B cell (primary cell): ENCODE measurements around the gene SLC1A1. TPM values are rescaled to one million over a fixed set of nuclear protein-coding genes. Genes with fewer than 3 reads are reported as not detected.

Source experiments
- ATAC-seq: fragments of 200-7000 bp; cut with Tn5 transposase; one replicate; pipeline ENCODE4 v1.10.0; 2021; ENCODE audit warnings: low read depth, mild to moderate bottlenecking, moderate number of reproducible peaks, moderate library complexity
- CTCF ChIA-PET: fragments of 350-600 bp; sonication (Branson Sonifier 250); formaldehyde crosslinking; loops from one replicate; lab custom pipeline; 2021; ENCODE audit warnings: antibody characterized with exemption, inconsistent platforms; lab: Charles Lee
- POLR2A ChIA-PET: fragments of 350-600 bp; sonication (Branson Sonifier 250); formaldehyde crosslinking; loops from one replicate; lab custom pipeline; 2021; ENCODE audit warnings: antibody characterized with exemption; lab: Charles Lee
- DNase-seq: peaks from one replicate; pipeline ENCODE4 v3.0.0; 2013
- H2AFZ ChIP-seq: 2 replicates; pipeline ENCODE4 v1.6.1; 2012; ENCODE audit warnings: mild to moderate bottlenecking, low read depth, low read length; ENCODE audit not compliant: insufficient read depth, poor library complexity, severe bottlenecking
- H3K27ac ChIP-seq, 2 donors: 1 replicate in 1 of 2; 2 replicates in 1 of 2; pipeline ENCODE4 v1.5.1; 2012 to 2013; ENCODE audit warnings: low read length in 2 of 2, mild to moderate bottlenecking in 2 of 2, moderate library complexity in 1 of 2
- H3K27me3 ChIP-seq, 4 experiments: fragments of 200-600 bp in 1 of 4; sonication (generic) in 1 of 4; replicated peaks in 1 of 4; 1 replicate in 2 of 4; 2 replicates in 2 of 4; pipeline versions ENCODE4 v1.6.1 to v1.7.0; 2013 to 2016; ENCODE audit warnings: low read length in 3 of 4, mild to moderate bottlenecking in 2 of 4, mixed read lengths in 1 of 4, moderate library complexity in 1 of 4; ENCODE audit not compliant: insufficient read depth in 4 of 4, control insufficient read depth in 3 of 4; ENCODE audit errors: control extremely low read depth in 1 of 4
- H3K36me3 ChIP-seq, 2 experiments: replicated peaks in 1 of 2; 1 replicate in 1 of 2; 2 replicates in 1 of 2; pipeline versions ENCODE4 v1.6.1 to v1.7.1; 2013; ENCODE audit warnings: low read length in 1 of 2; ENCODE audit not compliant: insufficient read depth in 2 of 2, control insufficient read depth in 1 of 2; ENCODE audit errors: control extremely low read depth in 1 of 2, extremely low read depth in 1 of 2
- H3K4me1 ChIP-seq, 2 donors: fragments of 200-600 bp in 1 of 2; sonication (generic) in 1 of 2; 1 replicate in 1 of 2; 2 replicates in 1 of 2; pipeline versions ENCODE4 v1.5.1 to v1.6.1; 2013 to 2017; ENCODE audit warnings: low read length in 2 of 2; ENCODE audit not compliant: control insufficient read depth in 2 of 2, insufficient read depth in 2 of 2
- H3K4me2 ChIP-seq: replicated peaks from 2 replicates; pipeline ENCODE3; 2012; ENCODE audit warnings: mild to moderate bottlenecking, low read depth, low read length; ENCODE audit not compliant: poor library complexity, severe bottlenecking
- H3K4me3 ChIP-seq, 5 experiments: fragments of 200-600 bp in 1 of 5; sonication (generic) in 1 of 5; 1 replicate in 3 of 5; 2 replicates in 2 of 5; pipeline versions ENCODE4 v1.5.1 to v1.7.0; 2011 to 2016; ENCODE audit warnings: low read length in 4 of 5, mild to moderate bottlenecking in 4 of 5, low read depth in 2 of 5, control low read depth in 1 of 5, moderate library complexity in 1 of 5; ENCODE audit not compliant: insufficient read depth in 1 of 5; ENCODE audit errors: control extremely low read depth in 1 of 5, extremely low read depth in 1 of 5
- H3K79me2 ChIP-seq: fragments of 200-600 bp; sonication (generic); one replicate; pipeline ENCODE4 v1.6.0; 2016; ENCODE audit warnings: low read length; ENCODE audit not compliant: control insufficient read depth, insufficient read depth
- H3K9ac ChIP-seq: fragments of 200-600 bp; sonication (generic); 2 replicates; pipeline ENCODE4 v1.6.1; 2017; ENCODE audit warnings: mild to moderate bottlenecking, low read length, moderate library complexity
- H3K9me3 ChIP-seq, 3 donors: one replicate each; pipeline versions ENCODE4 v1.6.1 to v1.7.1; 2013; ENCODE audit warnings: low read length in 2 of 3; ENCODE audit not compliant: control insufficient read depth in 2 of 3, insufficient read depth in 1 of 3; ENCODE audit errors: control extremely low read depth in 1 of 3
- H4K20me1 ChIP-seq: 2 replicates; pipeline ENCODE4 v1.6.0; 2012; ENCODE audit warnings: mild to moderate bottlenecking, low read length; ENCODE audit not compliant: insufficient read depth, control insufficient read depth, poor library complexity, severe bottlenecking
- H3K27ac Mint-ChIP-seq: one replicate; pipeline ENCODE4 v1.8.0; 2021; ENCODE audit warnings: mixed read lengths
- H3K27me3 Mint-ChIP-seq: one replicate; pipeline ENCODE4 v1.8.0; 2021; ENCODE audit warnings: mixed read lengths
- H3K4me1 Mint-ChIP-seq: one replicate; pipeline ENCODE4 v1.8.0; 2021; ENCODE audit warnings: mixed read lengths
- H3K4me3 Mint-ChIP-seq: one replicate; pipeline ENCODE4 v1.8.0; 2021; ENCODE audit warnings: mixed read lengths
- H3K9me3 Mint-ChIP-seq: one replicate; pipeline ENCODE4 v1.8.0; 2022; ENCODE audit warnings: mixed read lengths; ENCODE audit not compliant: insufficient read depth
- CTCF ChIP-seq: fragments of 200-600 bp; IDR thresholded peaks from one replicate; pipeline ENCODE4 v1.8.0; 2022; ENCODE audit warnings: antibody characterized with exemption, mild to moderate bottlenecking
- EZH2 ChIP-seq: IDR thresholded peaks from 2 replicates; pipeline ENCODE4 v1.6.1; 2012; ENCODE audit warnings: borderline replicate concordance, low read depth, mild to moderate bottlenecking, moderate library complexity, low read length; ENCODE audit not compliant: insufficient read depth, poor library complexity, severe bottlenecking
- WGBS: methylation state at CpG from one replicate; pipeline ENCODE4 v1.1.5; 2013; ENCODE audit warnings: missing lambda C conversion rate; ENCODE audit not compliant: insufficient coverage; 5-methylcytosine and 5-hydroxymethylcytosine counted together
- intact Hi-C: fragments of 100-400 bp; cut with micrococcal nuclease; formaldehyde crosslinking; loops from one replicate; pipeline ENCODE4 v1.10.0; 2022
- polyA plus RNA-seq: library from polyadenylated mRNA; depleted of rRNA; stranded (reverse); fragments of >200 nt; gene quantifications from 2 replicates; pipeline ENCODE4 v1.2.3, GENCODE V29; 2012
- total RNA-seq, 2 donors: library from RNA; stranded (reverse); fragments of 120-200 nt in 1 of 2; gene quantifications; 1 replicate in 1 of 2; 2 replicates in 1 of 2; pipeline versions ENCODE4 v1.2.3 to v1.2.4, GENCODE V29; 2013 to 2022

The SLC1A1 gene
- total and polyA plus RNA-seq, 2 donors (not counting 1 experiment from before 2014, with no cell fraction given), result 0.10 to 0.54 TPM

DNA sequence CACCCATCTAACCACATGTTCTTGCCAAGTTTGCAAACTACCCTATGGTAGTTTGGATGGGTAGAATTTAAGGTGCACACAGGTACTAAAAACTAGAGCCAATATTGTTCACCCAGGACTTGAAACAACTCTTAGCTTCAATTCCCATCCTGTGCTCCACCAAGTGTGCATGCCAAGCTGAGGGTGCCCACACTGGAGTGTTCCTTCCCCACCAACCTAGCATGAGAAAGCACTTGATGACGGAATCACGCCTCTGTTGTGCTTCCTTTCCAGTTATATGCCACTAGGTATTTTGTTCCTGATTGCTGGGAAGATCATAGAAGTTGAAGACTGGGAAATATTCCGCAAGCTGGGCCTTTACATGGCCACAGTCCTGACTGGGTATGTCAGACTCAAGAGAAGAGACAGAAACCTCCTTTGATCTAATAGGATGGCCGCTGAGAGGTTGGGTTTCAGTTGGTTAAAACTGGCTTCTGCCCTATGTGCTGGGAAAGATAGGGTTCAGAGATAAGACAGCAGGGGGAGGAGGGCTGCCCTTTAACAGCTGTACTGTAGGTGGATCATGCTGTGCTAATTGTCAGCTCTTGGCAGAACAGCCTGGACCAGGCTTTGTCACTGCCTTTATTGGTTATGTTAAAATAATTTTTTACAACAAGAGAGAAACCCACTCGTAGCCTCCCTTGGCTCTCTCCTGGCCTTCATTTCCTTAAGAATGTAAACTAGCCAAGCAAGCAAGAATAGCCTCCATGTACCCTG is 83.5 kb downstream of the SLC1A1 start:
- Mint-ChIP-seq H3K9me3 (no peaks in the 10 kb centered on the region), H3K27ac (no peak overlapping the region), H3K4me1 (no peaks in the 10 kb centered on the region), H3K27me3 (peaks cover 4% of the 10 kb centered on the region), H3K4me3 (no peak overlapping the region)
- Histone ChIP-seq H3K9ac (no peak overlapping the region), H3K4me3 (no peak overlapping the region), H4K20me1 (no peaks in the 10 kb centered on the region), H3K79me2 (no peaks in the 10 kb centered on the region), H3K4me1 (no peaks in the 10 kb centered on the region), H3K36me3 (no peaks in the 10 kb centered on the region), H3K27ac (no peak overlapping the region), H3K4me2 (no peak overlapping the region), H3K27me3 (no peaks in the 10 kb centered on the region), H2AFZ (no peak overlapping the region), H3K9me3 (no peaks in the 10 kb centered on the region)
- CTCF ChIA-PET, result no interaction called here
- 93% methylated on average over 2 of the region's 5 CpGs for WGBS
- DNase-seq (no peak), ATAC-seq (no peak)
- TF ChIP-seq CTCF (no peak), EZH2 (no peak)
- intact Hi-C loops, result no loop called here
- POLR2A ChIA-PET, result no interaction called here

DNA sequence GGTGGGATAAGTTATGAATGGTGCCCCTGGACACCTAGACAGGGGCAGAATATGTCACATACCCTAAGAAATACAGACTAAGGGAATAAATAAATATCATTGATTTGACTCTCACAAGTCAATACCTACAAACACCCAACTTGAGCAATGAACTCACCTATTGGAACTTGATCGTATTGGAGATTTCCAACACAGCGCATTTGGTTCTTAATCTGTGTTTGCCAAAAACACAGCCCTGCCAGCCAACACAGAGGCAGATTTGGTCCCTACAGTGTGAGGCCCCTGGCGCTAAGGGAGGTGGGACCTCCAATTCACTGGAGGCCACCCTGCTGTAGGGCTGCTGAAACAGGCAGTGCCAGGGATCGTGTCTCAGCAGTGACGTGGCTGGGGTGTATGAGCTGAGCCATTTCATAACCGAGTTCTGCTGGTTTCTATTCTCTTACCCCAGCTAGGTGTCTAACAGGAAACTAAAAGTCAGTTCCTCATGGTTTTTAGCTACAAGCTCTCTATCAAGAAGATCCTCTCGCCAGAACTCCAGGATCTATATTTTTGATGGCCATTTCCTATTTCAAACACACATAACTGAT is 84.5 kb downstream of the SLC1A1 start:
- H3K27ac ChIP-seq, result no peak overlapping the region
- CTCF ChIA-PET, result no interaction called here

More for the DNA sequence above, 84.5 kb downstream of the SLC1A1 start:
- no peak for ATAC-seq
- Mint-ChIP-seq H3K9me3 (no peaks in the 10 kb centered on the region), H3K4me1 (no peaks in the 10 kb centered on the region), H3K27me3 (peaks cover 4% of the 10 kb centered on the region), H3K27ac (no peak overlapping the region), H3K4me3 (no peak overlapping the region)
- no peak overlapping the region for H3K9ac ChIP-seq
- H3K4me1 ChIP-seq, result no peaks in the 10 kb centered on the region
- H3K27me3 ChIP-seq, result no peaks in the 10 kb centered on the region
- 87% methylated on average over 7 of the region's 7 CpGs for WGBS
- TF ChIP-seq CTCF (no peak), EZH2 (no peak)
- intact Hi-C loops, result no loop called here
- H3K36me3 ChIP-seq, result no peaks in the 10 kb centered on the region
- no peak overlapping the region for H2AFZ ChIP-seq
- POLR2A ChIA-PET, result no interaction called here
- no peaks in the 10 kb centered on the region for H3K79me2 ChIP-seq
- H3K9me3 ChIP-seq, result no peaks in the 10 kb centered on the region
- H4K20me1 ChIP-seq, result no peaks in the 10 kb centered on the region
- H3K4me3 ChIP-seq, result no peak overlapping the region
- H3K4me2 ChIP-seq, result no peak overlapping the region
- DNase-seq, result no peak
